A549 (cell line): ENCODE measurements around the gene NLGN2. TPM values are rescaled to one million over a fixed set of nuclear protein-coding genes. Genes with fewer than 3 reads are reported as not detected.

Source experiments
- ATAC-seq, 2 experiments: fragments of 200-7000 bp in 1 of 2; fragments of >200 bp in 1 of 2; cut with Nextera tagmentation in 1 of 2; cut with Tn5 transposase in 1 of 2; 3 replicates each; pipeline versions ENCODE4 v1.8.0 to v1.9.1; 2018 to 2020; ENCODE audit warnings: mild to moderate bottlenecking in 1 of 2, moderate library complexity in 1 of 2
- CTCF ChIA-PET: fragments of 300-600 bp; sonication (Branson Sonifier 250); formaldehyde crosslinking; extraction: SDS; loops from one replicate; lab custom pipeline; 2021; ENCODE audit warnings: antibody characterized with exemption, inconsistent platforms; lab: Yijun Ruan, JAX
- POLR2A ChIA-PET: fragments of 350-600 bp; formaldehyde crosslinking; extraction: SDS; loops from one replicate; lab custom pipeline; 2021; ENCODE audit warnings: antibody characterized with exemption, inconsistent platforms; lab: Yijun Ruan, JAX
- DNase-seq, 2 experiments: peaks; one replicate each; pipeline versions ENCODE4 v3.0.0 to v3.0.0-alpha.2; 2011 to 2016; ENCODE audit warnings: low read depth in 1 of 2, low spot score in 1 of 2
- FAIRE-seq: peaks from 2 replicates; lab custom pipeline; 2011; peaks lifted over from hg19 to GRCh38; lab: Jason Lieb, UNC
- H3K27ac ChIP-seq, 2 experiments: fragments of >200 bp; sonication (Bioruptor Twin); formaldehyde crosslinking; 3 replicates each; pipeline ENCODE4 v1.5.1; 2016 to 2017
- H3K4me1 ChIP-seq: fragments of >200 bp; sonication (Bioruptor Twin); formaldehyde crosslinking; 3 replicates; pipeline ENCODE4 v1.6.1; 2016
- H3K4me2 ChIP-seq: fragments of >200 bp; sonication (Bioruptor Twin); formaldehyde crosslinking; 3 replicates; pipeline ENCODE4 v1.6.1; 2016
- H3K4me3 ChIP-seq: fragments of >200 bp; sonication (Bioruptor Twin); formaldehyde crosslinking; 3 replicates; pipeline ENCODE4 v1.5.1; 2016
- H3K9me3 ChIP-seq: fragments of >200 bp; sonication (Bioruptor Twin); formaldehyde crosslinking; 3 replicates; pipeline ENCODE4 v1.6.1; 2016
- BHLHE40 ChIP-seq: IDR thresholded peaks from 2 replicates; pipeline ENCODE4 v1.6.1; 2012; ENCODE audit warnings: low read depth, low read length, inconsistent platforms
- CBX2 ChIP-seq: fragments of 200-600 bp; sonication (generic); IDR thresholded peaks from 2 replicates; pipeline ENCODE4 v1.6.1; 2016; ENCODE audit warnings: low read depth, mild to moderate bottlenecking, borderline replicate concordance
- CBX8 ChIP-seq: fragments of 200-600 bp; sonication (generic); IDR thresholded peaks from 2 replicates; pipeline ENCODE4 v1.6.1; 2016
- CEBPB ChIP-seq, 2 experiments: fragments of >200 bp in 1 of 2; sonication (Bioruptor Twin) in 1 of 2; formaldehyde crosslinking in 1 of 2; IDR thresholded peaks; 2 replicates each; pipeline ENCODE4 v1.6.1; 2012 to 2016
- EHF ChIP-seq: fragments of 250-450 bp; sonication (Bioruptor Pico); IDR thresholded peaks from 2 replicates; pipeline ENCODE4 v1.5.0; 2020; ENCODE audit warnings: mild to moderate bottlenecking
- ELK1 ChIP-seq: fragments of 150-350 bp; IDR thresholded peaks from 2 replicates; pipeline ENCODE4 v1.6.1; 2014; ENCODE audit warnings: low read depth, mild to moderate bottlenecking, low read length
- EP300 ChIP-seq, 2 experiments: fragments of >200 bp; sonication (Bioruptor Twin); formaldehyde crosslinking; IDR thresholded peaks; 2 replicates in 1 of 2; 3 replicates in 1 of 2; pipeline ENCODE4 v1.6.1; 2016 to 2017
- FOSL2 ChIP-seq, 2 experiments: fragments of 450-650 bp in 1 of 2; fragments of >200 bp in 1 of 2; sonication (Bioruptor Twin) in 1 of 2; formaldehyde crosslinking; IDR thresholded peaks; 2 replicates each; pipeline versions ENCODE4 v1.5.0 to v1.6.1; 2016 to 2020; ENCODE audit warnings: mild to moderate bottlenecking in 1 of 2, moderate library complexity in 1 of 2
- FOXS1 ChIP-seq: fragments of 250-450 bp; sonication (Bioruptor Pico); IDR thresholded peaks from 2 replicates; pipeline ENCODE4 v1.5.0; 2020; ENCODE audit warnings: mild to moderate bottlenecking, moderate library complexity
- HOXB13 ChIP-seq: fragments of 250-450 bp; sonication (Bioruptor Pico); IDR thresholded peaks from 2 replicates; pipeline ENCODE4 v1.5.0; 2020; ENCODE audit warnings: low read depth, mild to moderate bottlenecking, moderate library complexity
- KDM1A ChIP-seq: fragments of 200-600 bp; sonication (generic); IDR thresholded peaks from 2 replicates; pipeline ENCODE4 v1.6.1; 2016; ENCODE audit warnings: low read depth, mild to moderate bottlenecking
- KDM5A ChIP-seq: fragments of 200-600 bp; sonication (generic); IDR thresholded peaks from 2 replicates; pipeline ENCODE4 v1.6.1; 2016; ENCODE audit warnings: antibody characterized with exemption, mild to moderate bottlenecking
- MAFK ChIP-seq: fragments of 450-650 bp; IDR thresholded peaks from 2 replicates; pipeline ENCODE4 v1.6.1; 2014; ENCODE audit not compliant: partially characterized antibody
- NR3C1 ChIP-seq: fragments of >200 bp; sonication (Bioruptor Twin); formaldehyde crosslinking; IDR thresholded peaks from 3 replicates; pipeline ENCODE4 v1.6.1; 2017
- POLR2A ChIP-seq: IDR thresholded peaks from 2 replicates; pipeline ENCODE4 v1.6.1; 2012; ENCODE audit warnings: mild to moderate bottlenecking, low read length
- RAD21 ChIP-seq, 2 experiments: fragments of >200 bp in 1 of 2; sonication (Bioruptor Twin) in 1 of 2; formaldehyde crosslinking in 1 of 2; IDR thresholded peaks in 1 of 2; conservative IDR thresholded peaks in 1 of 2; 2 replicates in 1 of 2; 3 replicates in 1 of 2; pipeline ENCODE4 v1.6.1; 2012 to 2018; ENCODE audit warnings: inconsistent platforms in 1 of 2
- RCOR1 ChIP-seq: fragments of 150-350 bp; IDR thresholded peaks from 2 replicates; pipeline ENCODE4 v1.6.1; 2014; ENCODE audit warnings: antibody characterized with exemption, low read length, low read depth
- RFX5 ChIP-seq: fragments of 450-650 bp; IDR thresholded peaks from 2 replicates; pipeline ENCODE4 v1.7.1; 2014; ENCODE audit warnings: antibody characterized with exemption, mild to moderate bottlenecking, moderate library complexity
- TFCP2L1 ChIP-seq: fragments of 250-450 bp; sonication (Bioruptor Pico); IDR thresholded peaks from 2 replicates; pipeline ENCODE4 v1.5.0; 2021; ENCODE audit warnings: mild to moderate bottlenecking
- TP53 ChIP-seq: fragments of 250-450 bp; sonication (Bioruptor Pico); IDR thresholded peaks from 2 replicates; pipeline ENCODE4 v1.5.0; 2021; ENCODE audit warnings: mild to moderate bottlenecking, moderate library complexity
- USF2 ChIP-seq: fragments of 450-650 bp; IDR thresholded peaks from 2 replicates; pipeline ENCODE4 v1.6.1; 2014; ENCODE audit warnings: antibody characterized with exemption
- ZFP36 ChIP-seq: fragments of 450-650 bp; IDR thresholded peaks from 2 replicates; pipeline ENCODE4 v1.6.1; 2014; ENCODE audit warnings: borderline replicate concordance; ENCODE audit not compliant: partially characterized antibody
- ZNF302 ChIP-seq: fragments of 250-450 bp; sonication (Bioruptor Pico); IDR thresholded peaks from 2 replicates; pipeline ENCODE4 v1.9.0; 2021; ENCODE audit warnings: inconsistent platforms, mild to moderate bottlenecking, moderate library complexity
- ZSCAN20 ChIP-seq: fragments of 250-450 bp; sonication (Bioruptor Pico); IDR thresholded peaks from 2 replicates; pipeline ENCODE4 v1.8.0; 2022; ENCODE audit warnings: mild to moderate bottlenecking, moderate library complexity
- WGBS: methylation state at CpG from one replicate; pipeline ENCODE4 v1.1.6; 2017; ENCODE audit errors: missing lambda C conversion rate; 5-methylcytosine and 5-hydroxymethylcytosine counted together
- polyA plus RNA-seq, 4 experiments: library from polyadenylated mRNA; depleted of rRNA in 3 of 4; stranded (reverse); fragments of >200 nt; fragmentation: RNase III in 1 of 4; extraction: RNeasy Plus Mini Kit Qiagen cat#74134 plus additional on column Dnase treatment in 1 of 4; gene quantifications; 2 replicates in 3 of 4; 3 replicates in 1 of 4; pipeline ENCODE4 v1.2.3, GENCODE V29; 2011 to 2017
- TF ChIP-seq, protein P1 (sequence below): fragments of >200 bp; sonication (Bioruptor Twin); formaldehyde crosslinking; IDR thresholded peaks from 2 replicates; pipeline ENCODE4 v1.6.1; 2016
- TF ChIP-seq, protein P2 (sequence below): fragments of >200 bp; sonication (Bioruptor Twin); formaldehyde crosslinking; IDR thresholded peaks from 3 replicates; pipeline ENCODE4 v1.6.1; 2016
- TF ChIP-seq, protein P3 (sequence below): IDR thresholded peaks from 2 replicates; pipeline ENCODE4 v1.6.1; 2012

Gene NLGN2
- polyA plus RNA-seq, 2 of the 4 experiments (the other 2 are of a cell fraction): 4.1 to 27.5 TPM

DNA sequence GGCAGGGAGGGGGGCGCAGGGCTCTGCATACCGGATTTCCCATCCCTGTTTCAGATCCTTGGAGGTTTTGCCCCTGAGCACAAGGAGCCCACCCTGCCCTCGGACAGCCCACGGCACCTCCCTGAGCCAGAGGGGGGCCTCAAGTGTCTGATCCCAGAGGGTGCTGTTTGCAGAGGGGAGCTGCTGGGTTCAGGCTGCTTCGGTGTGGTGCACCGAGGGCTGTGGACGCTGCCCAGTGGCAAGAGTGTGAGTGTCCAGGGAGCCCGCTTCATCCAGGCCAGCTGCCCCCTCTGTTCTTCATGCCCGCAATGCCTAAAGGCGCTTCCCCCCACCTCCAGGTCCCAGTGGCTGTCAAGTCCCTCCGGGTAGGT lies 24.3 kb upstream of the NLGN2 start:
- peaks cover 20% of the 10 kb centered on the region for H3K9me3 ChIP-seq
- CTCF ChIA-PET: interaction anchor here (1.0 to 17.1 kb wide), 6 partner anchors 9 to 131 kb away, joined by 3 to 139 read pairs (median 6); partner anchors contain the start of genes KCTD11 and TMEM95
- DNase-seq (no peak), ATAC-seq (no peak), FAIRE-seq (no peak)
- H3K4me1 ChIP-seq: no peaks in the 10 kb centered on the region
- H3K4me3 ChIP-seq: no peak overlapping the region
- POLR2A ChIA-PET: interaction anchor here (0.6 to 1.3 kb wide), 2 partner anchors 11 to 339 kb away, joined by 4 to 5 read pairs; partner anchors contain the start of gene PLSCR3
- TF ChIP-seq, protein P1, sequence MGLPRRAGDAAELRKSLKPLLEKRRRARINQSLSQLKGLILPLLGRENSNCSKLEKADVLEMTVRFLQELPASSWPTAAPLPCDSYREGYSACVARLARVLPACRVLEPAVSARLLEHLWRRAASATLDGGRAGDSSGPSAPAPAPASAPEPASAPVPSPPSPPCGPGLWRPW: no peak
- TF ChIP-seq EHF (CRISPR knock-in tag): no peak
- no peak for TF ChIP-seq BHLHE40
- no peak for TF ChIP-seq CBX8
- H3K27ac ChIP-seq: no peak overlapping the region
- H3K4me2 ChIP-seq: no peak overlapping the region
- WGBS: 96% methylated on average over 11 of the region's 11 CpGs

DNA sequence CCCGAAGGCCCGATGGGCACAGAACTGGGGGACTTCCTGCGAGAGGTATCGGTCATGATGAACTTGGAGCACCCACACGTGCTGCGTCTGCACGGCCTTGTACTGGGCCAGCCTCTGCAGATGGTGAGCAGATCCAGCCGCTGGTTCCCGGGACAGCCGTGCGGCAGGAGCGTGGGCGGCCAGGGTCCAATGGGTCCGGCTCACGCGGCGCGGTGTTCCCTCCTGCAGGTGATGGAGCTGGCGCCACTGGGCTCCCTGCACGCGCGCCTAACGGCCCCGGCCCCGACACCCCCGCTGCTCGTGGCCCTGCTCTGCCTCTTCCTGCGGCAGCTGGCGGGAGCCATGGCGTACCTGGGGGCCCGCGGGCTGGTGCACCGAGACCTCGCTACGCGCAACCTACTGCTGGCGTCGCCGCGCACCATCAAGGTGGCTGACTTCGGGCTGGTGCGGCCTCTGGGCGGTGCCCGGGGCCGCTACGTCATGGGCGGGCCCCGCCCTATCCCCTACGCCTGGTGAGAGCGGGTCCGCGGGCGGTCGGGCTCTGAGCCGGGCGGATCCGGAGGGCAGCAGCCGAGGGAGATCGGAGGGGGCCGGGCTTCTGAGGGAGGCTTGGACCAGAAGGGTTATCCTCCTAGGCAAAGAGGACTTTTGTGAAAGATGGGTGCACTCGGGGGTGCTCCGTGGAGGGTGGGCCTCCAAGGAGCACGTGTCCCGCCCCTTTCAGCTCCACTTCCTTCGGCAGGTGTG lies 23.7 kb upstream of the NLGN2 start:
- no peak overlapping the region for H3K27ac ChIP-seq
- H3K9me3 ChIP-seq: peaks cover 15% of the 10 kb centered on the region
- TF ChIP-seq RAD21 (conservative IDR thresholded peaks at IDR 0.05 in 1 of 2, IDR thresholded peaks at IDR 0.05 in 1 of 2) (no peak), POLR2A (no peak), KDM1A (no peak), FOSL2 (IDR thresholded peaks at IDR 0.05) (no peak), FOSL2 (CRISPR knock-in tag; IDR thresholded peaks at IDR 0.05) (no peak), MAFK (no peak), RCOR1 (no peak), CBX2 (no peak), TP53 (CRISPR knock-in tag) (no peak), EP300 (IDR thresholded peaks at IDR 0.05) (no peak), ZSCAN20 (CRISPR knock-in tag) (no peak), BHLHE40 (no peak), KDM5A (no peak), RFX5 (no peak), CEBPB (IDR thresholded peaks at IDR 0.05) (no peak), TFCP2L1 (CRISPR knock-in tag) (no peak)
- TF ChIP-seq, protein P2, sequence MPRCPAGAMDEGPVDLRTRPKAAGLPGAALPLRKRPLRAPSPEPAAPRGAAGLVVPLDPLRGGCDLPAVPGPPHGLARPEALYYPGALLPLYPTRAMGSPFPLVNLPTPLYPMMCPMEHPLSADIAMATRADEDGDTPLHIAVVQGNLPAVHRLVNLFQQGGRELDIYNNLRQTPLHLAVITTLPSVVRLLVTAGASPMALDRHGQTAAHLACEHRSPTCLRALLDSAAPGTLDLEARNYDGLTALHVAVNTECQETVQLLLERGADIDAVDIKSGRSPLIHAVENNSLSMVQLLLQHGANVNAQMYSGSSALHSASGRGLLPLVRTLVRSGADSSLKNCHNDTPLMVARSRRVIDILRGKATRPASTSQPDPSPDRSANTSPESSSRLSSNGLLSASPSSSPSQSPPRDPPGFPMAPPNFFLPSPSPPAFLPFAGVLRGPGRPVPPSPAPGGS: no peak
- TF ChIP-seq, protein P3, sequence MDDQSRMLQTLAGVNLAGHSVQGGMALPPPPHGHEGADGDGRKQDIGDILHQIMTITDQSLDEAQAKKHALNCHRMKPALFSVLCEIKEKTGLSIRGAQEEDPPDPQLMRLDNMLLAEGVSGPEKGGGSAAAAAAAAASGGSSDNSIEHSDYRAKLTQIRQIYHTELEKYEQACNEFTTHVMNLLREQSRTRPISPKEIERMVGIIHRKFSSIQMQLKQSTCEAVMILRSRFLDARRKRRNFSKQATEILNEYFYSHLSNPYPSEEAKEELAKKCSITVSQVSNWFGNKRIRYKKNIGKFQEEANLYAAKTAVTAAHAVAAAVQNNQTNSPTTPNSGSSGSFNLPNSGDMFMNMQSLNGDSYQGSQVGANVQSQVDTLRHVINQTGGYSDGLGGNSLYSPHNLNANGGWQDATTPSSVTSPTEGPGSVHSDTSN: no peak
- TF ChIP-seq, all 56 proteins: peak for 0
- FAIRE-seq (no peak), DNase-seq (no peak), ATAC-seq (no peak)
- H3K4me1 ChIP-seq: no peaks in the 10 kb centered on the region
- WGBS: 95% methylated on average over 63 of the region's 65 CpGs
- ChIA-PET POLR2A (interaction anchor here (0.6 to 1.3 kb wide), 2 partner anchors 10 to 339 kb away, joined by 4 to 5 read pairs; partner anchors contain the start of gene PLSCR3), CTCF (interaction anchor here (1.0 to 17.1 kb wide), 7 partner anchors 9 to 177 kb away, joined by 3 to 139 read pairs (median 7); partner anchors contain the start of genes KCTD11 and TMEM95)
- H3K4me3 ChIP-seq: no peak overlapping the region
- H3K4me2 ChIP-seq: no peak overlapping the region

- Histone ChIP-seq H3K27ac (no peak overlapping the region), H3K4me2 (no peak overlapping the region), H3K4me1 (no peaks in the 10 kb centered on the region), H3K4me3 (no peak overlapping the region), H3K9me3 (peaks cover 9% of the 10 kb centered on the region)
- no peak for TF ChIP-seq MAFK
- no peak for TF ChIP-seq ZFP36
- TF ChIP-seq HOXB13 (CRISPR knock-in tag): no peak
- TF ChIP-seq ZNF302 (CRISPR knock-in tag): no peak
- TF ChIP-seq ELK1: no peak
- TF ChIP-seq NR3C1: no peak
- TF ChIP-seq KDM1A: no peak
- TF ChIP-seq USF2: no peak
- no peak for TF ChIP-seq FOXS1
- ChIA-PET CTCF (interaction anchor here (1.4 to 17.1 kb wide), 6 partner anchors 10 to 176 kb away, joined by 3 to 139 read pairs (median 7); partner anchors contain the start of genes KCTD11 and TMEM95), POLR2A (no interaction called here)
- 90% methylated on average over 21 of the region's 23 CpGs for WGBS
- FAIRE-seq (no peak), DNase-seq (no peak), ATAC-seq (no peak)
Measured at GRCh38 chr17:7384489-7385081, 23.1 kb upstream of the NLGN2 start.
